AG04449 (cell line): ENCODE measurements around the gene MOGAT2.

Experiments
- CTCF ChIA-PET: fragments of 350-600 bp; formaldehyde crosslinking; extraction: SDS; loops from one replicate; lab custom pipeline; 2021; ENCODE audit warnings: antibody characterized with exemption; lab: Yijun Ruan, JAX
- POLR2A ChIA-PET: fragments of 400-600, 350-600 bp; formaldehyde crosslinking; extraction: SDS; loops from one replicate; lab custom pipeline; 2020; ENCODE audit warnings: antibody characterized with exemption, inconsistent platforms; lab: Yijun Ruan, JAX
- DNase-seq: peaks from one replicate; pipeline ENCODE4 v3.0.0-alpha.2; 2010; ENCODE audit warnings: low read depth, low spot score
- H3K4me3 ChIP-seq: 2 replicates; pipeline ENCODE4 v1.5.1; 2011; ENCODE audit warnings: low read depth, mild to moderate bottlenecking, control low read depth, low read length
- CTCF ChIP-seq: IDR thresholded peaks from one replicate; pipeline ENCODE4 v1.5.1; 2011; ENCODE audit warnings: mild to moderate bottlenecking, moderate library complexity, low read length, control low read depth, inconsistent platforms; ENCODE audit not compliant: insufficient read depth; ENCODE audit errors: missing control alignments

The MOGAT2 gene

GRCh38 chr11:75700940-75701339 is 16.7 kb upstream of the MOGAT2 start:
- no peak for DNase-seq
- no peak overlapping the region for H3K4me3 ChIP-seq
- ChIA-PET CTCF (interaction anchor here (1.2 to 1.4 kb wide), 3 partner anchors 11 to 101 kb away, joined by 3 to 4 read pairs (median 3); no protein-coding TSS in a partner anchor), POLR2A (no interaction called here)
- no peak for TF ChIP-seq CTCF

GRCh38 chr11:75703695-75704237 is 13.9 kb upstream of the MOGAT2 start:
- H3K4me3 ChIP-seq, result no peak overlapping the region
- no peak for DNase-seq
- TF ChIP-seq CTCF, result no peak
- CTCF ChIA-PET, result interaction anchor here (0.7 to 1.7 kb wide), 3 partner anchors 16 to 28 kb away, joined by 3 to 6 read pairs (median 3); no protein-coding TSS in a partner anchor
- POLR2A ChIA-PET, result no interaction called here

- ChIA-PET CTCF (interaction anchor here (0.6 to 3.3 kb wide), 41 partner anchors 8 to 446 kb away, joined by 3 to 17 read pairs (median 3); no protein-coding TSS in a partner anchor), POLR2A (no interaction called here)
- no peak for DNase-seq
- no peak overlapping the region for H3K4me3 ChIP-seq
- TF ChIP-seq CTCF, result no peak
Measured at GRCh38 chr11:75705541-75705940, 12.1 kb upstream of the MOGAT2 start.

- ChIA-PET POLR2A (no interaction called here), CTCF (interaction anchor here (0.6 to 3.3 kb wide), 44 partner anchors 8 to 446 kb away, joined by 3 to 17 read pairs (median 3); no protein-coding TSS in a partner anchor)
- DNase-seq, result no peak
- H3K4me3 ChIP-seq, result no peak overlapping the region
- peak; percentile 93 for TF ChIP-seq CTCF
Measured at GRCh38 chr11:75706260-75706729, 11.3 kb upstream of the MOGAT2 start.

- CTCF ChIA-PET, result interaction anchor here (1.1 to 2.5 kb wide), 4 partner anchors 9 to 18 kb away, joined by 3 to 14 read pairs (median 6); no protein-coding TSS in a partner anchor
- no peak for DNase-seq
- TF ChIP-seq CTCF, result no peak
- no peak overlapping the region for H3K4me3 ChIP-seq
- POLR2A ChIA-PET, result no interaction called here
Measured at GRCh38 chr11:75714211-75714610, 3.4 kb upstream of the MOGAT2 start.

GRCh38 chr11:75715688-75716087 is 1.9 kb upstream of the MOGAT2 start:
- ChIA-PET POLR2A (no interaction called here), CTCF (interaction anchor here (1.1 to 2.0 kb wide), 3 partner anchors 10 to 159 kb away, joined by 3 to 14 read pairs (median 3); no protein-coding TSS in a partner anchor)
- DNase-seq, result no peak
- TF ChIP-seq CTCF, result no peak
- no peak overlapping the region for H3K4me3 ChIP-seq
